ENCODE results near the gene CASZ1. TPM values are rescaled to one million over a fixed set of nuclear protein-coding genes. Genes with fewer than 3 reads are reported as not detected.

The CASZ1 gene
- total and polyA plus RNA-seq, 3 donors from 2014 or later = 9.4 to 12.3 (median 10.3) TPM

- Histone ChIP-seq H3K36me3 (ENCODE audit: low read depth, missing control alignments) (no peaks in the 10 kb centered on the region), H3K9me3 (no peaks in the 10 kb centered on the region), H3K4me1 (no peaks in the 10 kb centered on the region), H3K4me3 (no peak overlapping the region), H3K27me3 (no peaks in the 10 kb centered on the region), H3K27ac (no peak overlapping the region)
- WGBS, 2 donors = 93 to 94% methylated on average over 6 to 12 of the region's 12 CpGs
- intact Hi-C loops (cut with DNase I; ENCODE audit: low total_unique reads) = no loop called here
- no peak for DNase-seq
- TF ChIP-seq CTCF (IDR thresholded peaks at IDR 0.05) (no peak), POLR2A (IDR thresholded peaks at IDR 0.05) (no peak)
Measured at GRCh38 chr1:10652626-10653025, 143.8 kb downstream of the CASZ1 start.

- Histone ChIP-seq H3K4me1 (no peaks in the 10 kb centered on the region), H3K9me3 (no peaks in the 10 kb centered on the region), H3K4me3 (no peak overlapping the region), H3K36me3 (ENCODE audit: low read depth, missing control alignments) (no peaks in the 10 kb centered on the region), H3K27me3 (no peaks in the 10 kb centered on the region), H3K27ac (no peak overlapping the region)
- no peak for TF ChIP-seq POLR2A (IDR thresholded peaks at IDR 0.05)
- no peak for TF ChIP-seq CTCF (IDR thresholded peaks at IDR 0.05)
- whole genome bisulfite sequencing, 2 donors = 72 to 84% methylated on average over 10 to 11 of the region's 11 CpGs
- DNase-seq = no peak
- intact Hi-C loops (cut with DNase I; ENCODE audit: low total_unique reads) = no loop called here
Measured at GRCh38 chr1:10651793-10652192, 144.7 kb downstream of the CASZ1 start.

DNA sequence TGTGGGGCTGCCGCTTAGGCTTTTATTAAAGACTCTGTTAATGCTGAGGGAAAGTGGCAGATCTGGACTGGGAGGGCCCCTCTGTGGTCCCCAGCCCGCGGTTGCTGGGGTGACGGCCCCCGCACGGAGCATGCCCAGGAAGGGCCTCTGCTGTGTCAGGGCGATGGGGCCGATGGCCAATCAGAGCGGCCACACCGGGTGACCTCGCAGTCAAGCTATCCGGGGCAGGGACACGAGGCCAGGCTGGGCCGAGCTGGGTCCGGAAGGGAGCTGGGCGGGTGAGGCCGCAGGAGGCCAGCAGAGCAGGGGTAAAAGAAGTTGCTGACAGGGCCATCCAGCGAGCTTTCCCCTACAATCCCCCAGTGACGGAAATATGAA lies 145.1 kb downstream of the CASZ1 start:
- DNase-seq = no peak
- no peaks in the 10 kb centered on the region for H3K36me3 ChIP-seq (ENCODE audit: low read depth, missing control alignments)
- H3K9me3 ChIP-seq = no peaks in the 10 kb centered on the region
- H3K27ac ChIP-seq = no peak overlapping the region
- WGBS, 2 donors = 71 to 81% methylated on average over 13 to 19 of the region's 19 CpGs
- intact Hi-C loops (cut with DNase I; ENCODE audit: low total_unique reads) = no loop called here
- H3K4me3 ChIP-seq = no peak overlapping the region
- no peak for TF ChIP-seq POLR2A (IDR thresholded peaks at IDR 0.05)
- no peak for TF ChIP-seq CTCF (IDR thresholded peaks at IDR 0.05)
- H3K27me3 ChIP-seq = no peaks in the 10 kb centered on the region
- H3K4me1 ChIP-seq = no peaks in the 10 kb centered on the region

DNA sequence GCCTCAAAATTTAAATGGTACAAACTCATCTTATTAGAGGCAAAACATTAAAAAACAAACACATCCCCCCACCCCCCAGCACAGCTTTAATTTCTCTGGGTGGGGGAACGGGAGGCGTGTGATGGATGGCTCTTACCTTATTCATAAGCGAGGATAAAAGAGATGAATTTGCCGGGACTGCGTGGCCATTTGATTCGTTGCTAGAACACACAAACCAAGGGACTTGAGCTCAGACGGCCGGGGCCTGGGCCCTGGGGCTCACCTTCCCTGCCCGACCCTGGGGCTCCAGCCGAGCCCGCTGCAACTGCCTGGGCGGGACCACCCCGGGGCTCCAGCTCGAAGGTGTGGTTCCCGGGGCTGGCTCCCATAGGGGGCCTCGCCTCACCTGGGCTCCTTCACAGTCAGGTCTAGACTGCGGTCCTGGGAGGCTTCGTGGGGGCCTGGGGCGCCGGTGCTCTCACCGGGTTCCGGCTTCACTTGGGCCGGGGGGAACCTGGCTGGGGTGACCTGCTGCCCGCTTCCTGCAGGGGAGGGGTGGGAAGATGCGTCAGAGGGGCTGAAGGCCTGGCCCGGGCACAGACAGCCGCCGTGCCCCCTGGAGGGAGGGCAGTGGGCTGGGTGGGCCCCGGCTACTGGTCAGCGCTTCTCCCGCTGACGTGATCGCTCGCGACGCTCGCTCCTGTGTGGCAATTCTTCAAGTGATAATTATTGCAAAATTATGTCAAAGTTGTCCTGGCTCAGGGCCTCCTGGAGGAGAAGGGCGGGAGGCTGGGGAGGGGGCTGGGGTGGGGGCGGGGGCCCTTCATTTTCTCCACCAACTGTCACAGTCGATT lies 145.7 kb downstream of the CASZ1 start:
- Histone ChIP-seq H3K27ac (no peak overlapping the region), H3K27me3 (no peaks in the 10 kb centered on the region), H3K4me3 (no peak overlapping the region), H3K9me3 (no peaks in the 10 kb centered on the region), H3K4me1 (no peaks in the 10 kb centered on the region), H3K36me3 (ENCODE audit: low read depth, missing control alignments) (no peaks in the 10 kb centered on the region)
- intact Hi-C loops (cut with DNase I; ENCODE audit: low total_unique reads) = no loop called here
- no peak for TF ChIP-seq CTCF (IDR thresholded peaks at IDR 0.05)
- DNase-seq = no peak
- 82 to 83% methylated on average over 25 to 40 of the region's 40 CpGs for WGBS, 2 donors

Measured in testis (tissue), 3 donors.